ENCODE results near the gene RDM1.

DNA sequence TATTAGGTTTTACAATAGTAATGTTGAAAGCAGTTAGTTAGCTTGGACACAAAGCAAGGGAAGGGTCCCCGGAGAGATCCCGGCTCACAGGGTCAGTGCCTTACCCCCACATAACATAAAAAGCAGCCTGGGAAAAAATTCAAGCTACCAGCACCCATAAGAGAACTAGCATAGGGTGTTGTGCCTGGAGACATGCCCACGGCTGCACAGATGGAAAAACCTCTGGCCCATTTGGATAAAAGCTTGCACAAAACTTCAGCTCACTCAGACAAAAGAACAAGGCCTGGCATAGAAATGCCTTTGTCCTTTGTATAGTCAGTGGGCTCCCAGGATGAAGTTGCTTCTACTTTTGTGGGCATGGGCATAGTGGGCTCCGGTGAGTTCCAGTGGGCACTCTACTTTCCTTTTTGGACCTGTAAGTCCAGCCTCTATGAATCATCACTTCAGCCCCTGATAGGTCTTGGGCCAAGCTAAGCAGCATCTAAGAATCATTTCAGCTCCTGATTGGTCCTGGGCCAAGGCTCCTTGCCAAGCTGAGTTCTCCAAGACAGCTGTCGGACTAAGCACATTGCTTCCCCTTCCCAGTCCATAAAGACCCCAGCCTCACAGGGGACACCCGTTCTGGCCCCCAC is 1.3 kb upstream of the RDM1 start:
- TF ChIP-seq MAX (IDR thresholded peaks at IDR 0.05) = no peak
- TF ChIP-seq, protein P1, sequence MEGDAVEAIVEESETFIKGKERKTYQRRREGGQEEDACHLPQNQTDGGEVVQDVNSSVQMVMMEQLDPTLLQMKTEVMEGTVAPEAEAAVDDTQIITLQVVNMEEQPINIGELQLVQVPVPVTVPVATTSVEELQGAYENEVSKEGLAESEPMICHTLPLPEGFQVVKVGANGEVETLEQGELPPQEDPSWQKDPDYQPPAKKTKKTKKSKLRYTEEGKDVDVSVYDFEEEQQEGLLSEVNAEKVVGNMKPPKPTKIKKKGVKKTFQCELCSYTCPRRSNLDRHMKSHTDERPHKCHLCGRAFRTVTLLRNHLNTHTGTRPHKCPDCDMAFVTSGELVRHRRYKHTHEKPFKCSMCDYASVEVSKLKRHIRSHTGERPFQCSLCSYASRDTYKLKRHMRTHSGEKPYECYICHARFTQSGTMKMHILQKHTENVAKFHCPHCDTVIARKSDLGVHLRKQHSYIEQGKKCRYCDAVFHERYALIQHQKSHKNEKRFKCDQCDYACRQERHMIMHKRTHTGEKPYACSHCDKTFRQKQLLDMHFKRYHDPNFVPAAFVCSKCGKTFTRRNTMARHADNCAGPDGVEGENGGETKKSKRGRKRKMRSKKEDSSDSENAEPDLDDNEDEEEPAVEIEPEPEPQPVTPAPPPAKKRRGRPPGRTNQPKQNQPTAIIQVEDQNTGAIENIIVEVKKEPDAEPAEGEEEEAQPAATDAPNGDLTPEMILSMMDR (IDR thresholded peaks at IDR 0.05) = no peak
- TF ChIP-seq EP300 (IDR thresholded peaks at IDR 0.05) = no peak
- TF ChIP-seq REST (IDR thresholded peaks at IDR 0.05) = no peak
- no peak for TF ChIP-seq TP53 (CRISPR knock-in tag; IDR thresholded peaks at IDR 0.05)
- TF ChIP-seq POLR2A (IDR thresholded peaks at IDR 0.05; ENCODE audit: low read length) = no peak

Measured in A549 (cell line).